Suprapubic skin (tissue), 3 donors: ENCODE results near the gene FBXO42.

Source experiments
- CTCF ChIP-seq, 2 donors: fragments of 200-600 bp in 1 of 2; fragments of 450-650 bp in 1 of 2; sonication (generic) in 1 of 2; IDR thresholded peaks; one replicate each; pipeline ENCODE4 v1.5.1; 2016 to 2019; ENCODE audit warnings: antibody characterized with exemption in 2 of 2, mild to moderate bottlenecking in 1 of 2, moderate library complexity in 1 of 2
- EP300 ChIP-seq: sonication (generic); formaldehyde crosslinking; IDR thresholded peaks from one replicate; pipeline ENCODE4 v1.6.1; 2017; ENCODE audit warnings: antibody characterized with exemption
- POLR2A ChIP-seq, 2 donors: fragments of 450-650 bp; IDR thresholded peaks; one replicate each; pipeline ENCODE4 v1.6.1; 2017; ENCODE audit warnings: antibody characterized with exemption in 2 of 2, mild to moderate bottlenecking in 2 of 2, moderate library complexity in 2 of 2

- TF ChIP-seq CTCF (IDR thresholded peaks at IDR 0.05), result no peak
- TF ChIP-seq POLR2A (IDR thresholded peaks at IDR 0.05), result no peak
- TF ChIP-seq EP300, result no peak
Observed at GRCh38 chr1:16217061-16217785, 135.1 kb downstream of the FBXO42 start.
